Neural cell (in vitro differentiated cells): Measurements from ENCODE around the gene SAP30BP. TPM values are rescaled to one million over a fixed set of nuclear protein-coding genes. Genes with fewer than 3 reads are reported as not detected.

Source experiments
- H2AFZ ChIP-seq: fragments of 200-600, 300-800 bp; sonication (generic), shearing (Covaris generic); 2 replicates; pipeline ENCODE4 v1.6.0; 2014; ENCODE audit warnings: low read depth, mild to moderate bottlenecking, antibody characterized with exemption, low read length, moderate library complexity
- H3F3A ChIP-seq: fragments of 200-600 bp; shearing (Covaris generic); 2 replicates; pipeline ENCODE4 v1.6.1; 2016; ENCODE audit warnings: mild to moderate bottlenecking, moderate library complexity, mixed read lengths, antibody characterized with exemption, low read length; ENCODE audit not compliant: insufficient read depth, poor library complexity, severe bottlenecking
- H3K27ac ChIP-seq: fragments of 200-600, 300-800 bp; sonication (generic), shearing (Covaris generic); 2 replicates; pipeline ENCODE4 v1.5.1; 2014; ENCODE audit warnings: mild to moderate bottlenecking, low read length, moderate library complexity
- H3K27me3 ChIP-seq: fragments of 300-800, 200-600 bp; sonication (generic), shearing (Covaris generic); 2 replicates; pipeline ENCODE4 v1.6.0; 2014; ENCODE audit warnings: mild to moderate bottlenecking, low read depth, low read length, moderate library complexity; ENCODE audit not compliant: insufficient read depth
- H3K36me3 ChIP-seq: fragments of 300-800, 200-600 bp; sonication (generic), shearing (Covaris generic); 2 replicates; pipeline ENCODE4 v1.5.1; 2014; ENCODE audit warnings: mild to moderate bottlenecking, antibody characterized with exemption, low read length, moderate library complexity; ENCODE audit not compliant: insufficient read depth
- H3K4me2 ChIP-seq: fragments of 300-800, 200-600 bp; sonication (generic), shearing (Covaris generic); 2 replicates; pipeline ENCODE4 v1.6.0; 2014; ENCODE audit warnings: mild to moderate bottlenecking, low read length
- H3K4me3 ChIP-seq: fragments of 300-800, 200-600 bp; sonication (generic), shearing (Covaris generic); 2 replicates; pipeline ENCODE4 v1.5.1; 2014; ENCODE audit warnings: mild to moderate bottlenecking, low read length, moderate library complexity
- H3K79me2 ChIP-seq: fragments of 200-600 bp; shearing (Covaris generic); replicated peaks from 2 replicates; pipeline ENCODE4 v1.6.0; 2014; ENCODE audit warnings: mild to moderate bottlenecking, low read length, moderate library complexity; ENCODE audit not compliant: insufficient read depth
- H3K9ac ChIP-seq: fragments of 300-800, 200-600 bp; sonication (generic), shearing (Covaris generic); 2 replicates; pipeline ENCODE4 v1.6.1; 2016; ENCODE audit warnings: mild to moderate bottlenecking, low read length, mixed read lengths
- H3K9me2 ChIP-seq: fragments of 200-600 bp; shearing (Covaris generic); 2 replicates; pipeline ENCODE4 v1.6.1; 2016; ENCODE audit warnings: mild to moderate bottlenecking, low read length, mixed read lengths; ENCODE audit not compliant: insufficient read depth
- H3K9me3 ChIP-seq: fragments of 200-600, 300-800 bp; sonication (generic), shearing (Covaris generic); 2 replicates; pipeline ENCODE4 v1.6.1; 2016; ENCODE audit warnings: mild to moderate bottlenecking, mixed run types, low read length, moderate library complexity, mixed read lengths
- H4K20me1 ChIP-seq: fragments of 200-600 bp; shearing (Covaris generic); 2 replicates; pipeline ENCODE4 v1.6.1; 2016; ENCODE audit warnings: mild to moderate bottlenecking, mixed run types; ENCODE audit not compliant: insufficient read depth
- CTCF ChIP-seq: fragments of 450-650 bp; IDR thresholded peaks from 2 replicates; pipeline ENCODE4 v1.5.1; 2014; ENCODE audit warnings: antibody characterized with exemption, mild to moderate bottlenecking, moderate library complexity; ENCODE audit not compliant: poor library complexity, severe bottlenecking
- EP300 ChIP-seq: fragments of 450-650 bp; conservative IDR thresholded peaks from 2 replicates; pipeline ENCODE4 v1.6.1; 2014; ENCODE audit warnings: antibody characterized with exemption, mild to moderate bottlenecking, moderate library complexity; ENCODE audit not compliant: poor library complexity, severe bottlenecking
- EZH2 ChIP-seq: fragments of 200-600, 300-800 bp; shearing (Covaris generic), sonication (generic); IDR thresholded peaks from 2 replicates; pipeline ENCODE4 v1.6.1; 2014; ENCODE audit warnings: antibody characterized with exemption, low read length, borderline replicate concordance, mild to moderate bottlenecking; ENCODE audit not compliant: insufficient read depth, poor library complexity, severe bottlenecking
- MXI1 ChIP-seq: fragments of 450-650 bp; conservative IDR thresholded peaks from 2 replicates; pipeline ENCODE4 v1.6.1; 2014; ENCODE audit warnings: antibody characterized with exemption, mild to moderate bottlenecking; ENCODE audit not compliant: poor library complexity, severe bottlenecking
- POLR2AphosphoS5 ChIP-seq: IDR thresholded peaks from 2 replicates; pipeline ENCODE4 v1.6.1; 2012
- REST ChIP-seq: IDR thresholded peaks from 2 replicates; pipeline ENCODE4 v1.6.1; 2012; ENCODE audit warnings: borderline replicate concordance
- TAF1 ChIP-seq: IDR thresholded peaks from 2 replicates; pipeline ENCODE4 v1.6.1; 2012; ENCODE audit warnings: low read depth
- polyA plus RNA-seq: library from polyadenylated mRNA; depleted of rRNA; stranded (reverse); fragments of >200 nt; gene quantifications from 2 replicates; pipeline ENCODE4 v1.2.3, GENCODE V29; 2014

The SAP30BP gene
- polyA plus RNA-seq, 1 donor from 2014 or later, result 156 TPM

DNA sequence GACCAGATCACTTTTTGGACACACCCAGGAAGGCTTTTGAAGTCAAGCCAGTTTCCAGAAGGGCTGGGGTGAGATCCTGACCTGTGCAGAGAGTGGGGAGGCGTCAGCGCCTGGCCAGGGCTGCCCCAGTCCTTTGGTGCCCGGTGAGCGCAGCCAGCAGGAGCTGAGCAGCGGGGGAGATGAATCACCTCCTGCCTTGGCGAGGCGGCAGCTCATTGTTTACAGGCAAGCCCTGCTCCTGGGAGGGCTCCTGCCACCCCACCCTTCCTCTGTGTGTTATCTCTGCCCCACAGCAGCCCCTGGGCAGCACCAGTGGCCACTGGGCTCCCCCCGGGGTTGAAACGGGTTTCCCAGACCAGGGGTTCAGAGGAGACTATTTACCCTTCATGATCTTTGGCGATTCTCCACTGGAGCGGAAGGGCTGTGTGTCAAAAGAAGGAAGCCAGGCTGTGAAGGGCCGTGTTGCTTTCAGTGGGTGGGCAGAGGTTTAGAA lies 40.0 kb downstream of the SAP30BP start:
- Histone ChIP-seq H3K4me2 (no peak overlapping the region), H3K9me2 (no peaks in the 10 kb centered on the region), H3K4me3 (no peak overlapping the region), H3K27me3 (no peaks in the 10 kb centered on the region), H3K79me2 (no peaks in the 10 kb centered on the region), H3K9me3 (no peaks in the 10 kb centered on the region), H4K20me1 (no peaks in the 10 kb centered on the region), H3K36me3 (no peaks in the 10 kb centered on the region), H3K27ac (no peak overlapping the region), H2AFZ (no peak overlapping the region), H3K9ac (no peak overlapping the region), H3F3A (no peaks in the 10 kb centered on the region)
- TF ChIP-seq REST, result no peak
- no peak for TF ChIP-seq TAF1
- no peak for TF ChIP-seq CTCF
- no peak for TF ChIP-seq MXI1

DNA sequence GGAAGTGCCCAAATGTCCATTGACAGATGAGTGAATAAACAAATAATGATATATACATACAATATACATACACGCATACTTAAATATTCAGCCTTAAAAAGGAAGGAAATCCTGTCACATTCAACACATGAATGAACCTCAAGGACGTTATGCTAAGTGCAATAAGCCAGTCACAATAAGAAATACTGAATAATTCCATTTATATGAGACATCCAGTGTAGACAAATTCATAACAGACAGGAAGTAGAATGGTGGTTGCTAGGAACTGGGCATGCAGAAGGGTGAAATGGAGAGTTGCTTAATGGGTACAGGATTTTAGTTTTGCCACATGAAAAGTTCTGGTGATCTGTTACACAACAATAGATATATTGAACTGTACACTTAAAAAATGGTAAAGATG lies 45.3 kb downstream of the SAP30BP start:
- H4K20me1 ChIP-seq, result no peaks in the 10 kb centered on the region

More for the DNA sequence above, 45.3 kb downstream of the SAP30BP start:
- Histone ChIP-seq H2AFZ (no peak overlapping the region), H3K36me3 (no peaks in the 10 kb centered on the region), H3F3A (no peaks in the 10 kb centered on the region), H3K9me3 (no peaks in the 10 kb centered on the region), H3K27ac (no peak overlapping the region), H3K79me2 (no peaks in the 10 kb centered on the region), H3K9me2 (no peaks in the 10 kb centered on the region), H3K27me3 (no peaks in the 10 kb centered on the region), H3K4me2 (no peak overlapping the region), H3K4me3 (no peak overlapping the region), H3K9ac (no peak overlapping the region)
- TF ChIP-seq MXI1, result no peak
- no peak for TF ChIP-seq REST
- TF ChIP-seq EZH2, result no peak
- TF ChIP-seq POLR2AphosphoS5, result no peak
- TF ChIP-seq EP300, result no peak
- TF ChIP-seq CTCF, result no peak
